Activated CD4-positive, alpha-beta T cell treated with anti-CD3 and anti-CD28 coated beads, Interleukin-2, Interleukin-6, amounts not matched to agents 100 ng/mL and 50 ng/mL, durations not matched to agents 16 hours and 8 hours (primary cell): ENCODE results near the gene SEPTIN7.
A peak's percentile ranks its signal among the peaks of the same experiment; 100 is the strongest.

Experiments
- DNase-seq: peaks from one replicate; pipeline ENCODE4 v3.0.0-alpha.2; 2020

The SEPTIN7 gene

GRCh38 chr7:35792472-35792871 lies 8.4 kb upstream of the SEPTIN7 start:
- DNase-seq: no peak

- DNase-seq: no peak
Measured at GRCh38 chr7:35792873-35793489, 7.9 kb upstream of the SEPTIN7 start.

- no peak for DNase-seq
Measured at GRCh38 chr7:35797311-35797710, 3.5 kb upstream of the SEPTIN7 start.

GRCh38 chr7:35799846-35800717 lies 775 bp upstream of the SEPTIN7 start:
- DNase-seq: peak; percentile 92

GRCh38 chr7:35801392-35802101 lies 690 bp downstream of the SEPTIN7 start:
- DNase-seq: peak; percentile 78

GRCh38 chr7:35802102-35802466 lies 1.2 kb downstream of the SEPTIN7 start:
- DNase-seq: peak; percentile 14

- no peak for DNase-seq
Measured at GRCh38 chr7:35802649-35803048, 1.8 kb downstream of the SEPTIN7 start.

- DNase-seq: no peak
Measured at GRCh38 chr7:35804231-35804970, 3.5 kb downstream of the SEPTIN7 start.

- DNase-seq: no peak
Measured at GRCh38 chr7:35805876-35806275, 5.0 kb downstream of the SEPTIN7 start.

GRCh38 chr7:35816514-35816913 lies 15.7 kb downstream of the SEPTIN7 start:
- DNase-seq: no peak

GRCh38 chr7:35817181-35817580 lies 16.3 kb downstream of the SEPTIN7 start:
- DNase-seq: no peak

GRCh38 chr7:35817930-35818329 lies 17.1 kb downstream of the SEPTIN7 start:
- DNase-seq: peak; percentile 11

GRCh38 chr7:35818513-35818912 lies 17.7 kb downstream of the SEPTIN7 start:
- peak; percentile 14 for DNase-seq

- no peak for DNase-seq
Measured at GRCh38 chr7:35819310-35819709, 18.5 kb downstream of the SEPTIN7 start.

- DNase-seq: peak; percentile 4
Measured at GRCh38 chr7:35819954-35820703, 19.3 kb downstream of the SEPTIN7 start.

GRCh38 chr7:35820858-35821257 lies 20.0 kb downstream of the SEPTIN7 start:
- DNase-seq: no peak

- DNase-seq: no peak
Measured at GRCh38 chr7:35823440-35823839, 22.6 kb downstream of the SEPTIN7 start.

- DNase-seq: no peak
Measured at GRCh38 chr7:35825974-35826373, 25.1 kb downstream of the SEPTIN7 start.

- DNase-seq: no peak
Measured at GRCh38 chr7:35826751-35827150, 25.9 kb downstream of the SEPTIN7 start.

GRCh38 chr7:35828817-35829216 lies 28.0 kb downstream of the SEPTIN7 start:
- DNase-seq: no peak

- DNase-seq: no peak
Measured at GRCh38 chr7:35831208-35831607, 30.4 kb downstream of the SEPTIN7 start.
